HG03039 (cell line): ENCODE measurements around the gene EFCAB9.
"Not testable (repeated sequence)": the region's sequence is repeated elsewhere in the genome, so short reads cannot be mapped to it uniquely, and the experiment has no call there.

Experiments
- ATAC-seq: cut with Tn5 transposase; IDR thresholded peaks from one replicate; pipeline ENCODE4 v1.9.1; 2021; ENCODE audit warnings: mild to moderate bottlenecking, moderate library complexity; ENCODE audit not compliant: unreplicated experiment

EFCAB9 gene

DNA sequence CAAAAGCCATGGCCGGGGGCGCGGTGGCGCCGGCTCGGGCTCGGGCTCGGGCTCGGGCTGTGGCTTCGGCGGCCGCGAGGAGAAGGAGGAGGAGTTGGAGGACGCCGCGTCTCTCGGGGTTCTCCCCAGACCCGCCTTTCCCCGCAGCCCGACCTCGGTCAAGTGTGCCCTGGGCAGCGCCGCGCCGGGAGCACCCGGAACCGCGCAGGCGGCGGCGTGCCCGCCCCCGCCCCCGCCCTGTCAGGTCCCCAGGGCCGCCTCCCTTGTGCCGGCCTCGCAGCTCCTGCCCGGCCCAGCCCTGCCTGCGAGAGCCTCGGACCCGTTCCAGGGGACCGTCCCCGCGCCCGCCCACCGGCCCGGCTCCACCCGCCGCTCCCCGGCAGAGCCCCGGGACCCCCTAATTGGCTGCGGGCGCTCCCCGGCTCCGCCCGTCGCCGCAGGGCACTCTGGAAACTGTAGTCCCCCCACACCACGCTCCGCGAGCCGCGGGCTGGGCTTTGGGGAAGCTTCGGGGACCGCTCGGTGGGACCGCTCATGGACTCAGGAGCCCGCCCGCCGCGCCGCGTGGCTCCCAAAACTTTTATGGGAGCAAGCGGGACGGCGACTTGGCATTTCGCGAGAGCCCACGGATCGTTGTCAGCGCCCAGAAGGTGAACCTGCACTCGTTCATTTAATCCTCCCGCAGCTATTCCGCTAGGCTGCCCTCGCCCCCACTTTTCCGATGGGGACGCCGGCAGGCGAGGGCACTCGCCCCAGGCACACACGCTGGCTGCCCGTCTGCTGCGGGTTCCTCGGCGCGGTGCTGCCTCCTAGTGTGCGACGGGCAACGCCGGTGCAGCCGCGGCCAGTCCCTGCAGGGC, 5.7 kb upstream of the EFCAB9 start, which contains the start of gene STK10:
Gene STK10, minus strand, starts transcription at position 192 of the 860 bp plus-strand sequence. Its CDS starts 182 bp downstream, at position 10.
- peak; percentile 58 for ATAC-seq

- ATAC-seq = no peak
Measured at GRCh38 chr5:172188893-172189692, 4.9 kb upstream of the EFCAB9 start.

DNA sequence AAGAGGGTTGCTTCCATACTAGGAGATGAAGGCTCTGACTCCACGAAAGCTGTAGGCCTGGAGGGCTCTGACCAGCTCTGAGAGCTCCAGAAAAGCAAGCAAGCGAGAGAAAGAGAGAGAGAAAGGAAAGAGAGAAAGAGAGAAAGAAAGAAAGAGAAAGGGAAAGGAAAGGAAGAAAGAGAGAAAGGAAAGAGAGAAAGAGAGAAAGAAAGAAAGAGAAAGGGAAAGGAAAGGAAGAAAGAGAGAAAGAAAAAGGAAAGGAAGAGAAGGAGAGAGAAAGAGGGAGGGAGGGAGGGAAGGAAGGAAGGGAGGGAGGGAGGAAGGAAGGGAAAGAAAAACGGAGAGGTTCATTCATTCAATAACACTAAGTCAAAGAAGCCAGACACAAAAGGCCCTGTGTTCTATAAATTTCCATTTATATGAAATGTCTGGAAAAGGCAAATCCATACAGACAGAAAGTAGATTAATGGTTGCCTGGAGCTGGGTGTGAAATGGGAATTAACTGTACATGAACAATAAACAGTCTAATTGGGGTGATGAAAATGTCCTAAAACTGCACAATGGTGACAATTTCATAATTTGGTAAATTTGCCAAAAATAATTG, 4.2 kb upstream of the EFCAB9 start:
- no peak for ATAC-seq

- no peak for ATAC-seq
Measured at GRCh38 chr5:172194985-172195774, 1.2 kb downstream of the EFCAB9 start.

DNA sequence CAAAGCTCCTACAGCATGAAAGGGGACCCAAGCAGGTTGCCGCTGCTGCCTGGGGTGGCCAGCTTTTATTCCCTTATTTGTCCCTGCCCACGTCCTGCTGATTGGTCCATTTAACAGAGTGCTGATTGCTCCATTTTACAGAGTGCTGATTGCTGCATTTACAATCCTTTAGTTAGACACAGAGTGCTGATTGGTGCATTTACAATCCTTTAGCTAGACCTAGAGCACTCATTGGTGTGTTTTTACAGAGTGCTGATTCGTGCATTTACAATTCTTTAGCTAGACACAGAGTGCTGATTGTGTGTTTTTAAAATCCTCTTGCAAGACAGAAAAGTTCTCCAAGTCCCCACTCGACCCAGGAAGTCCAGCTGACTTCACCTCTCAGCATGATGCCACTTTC, 3.8 kb downstream of the EFCAB9 start:
- not testable (repeated sequence) for ATAC-seq

DNA sequence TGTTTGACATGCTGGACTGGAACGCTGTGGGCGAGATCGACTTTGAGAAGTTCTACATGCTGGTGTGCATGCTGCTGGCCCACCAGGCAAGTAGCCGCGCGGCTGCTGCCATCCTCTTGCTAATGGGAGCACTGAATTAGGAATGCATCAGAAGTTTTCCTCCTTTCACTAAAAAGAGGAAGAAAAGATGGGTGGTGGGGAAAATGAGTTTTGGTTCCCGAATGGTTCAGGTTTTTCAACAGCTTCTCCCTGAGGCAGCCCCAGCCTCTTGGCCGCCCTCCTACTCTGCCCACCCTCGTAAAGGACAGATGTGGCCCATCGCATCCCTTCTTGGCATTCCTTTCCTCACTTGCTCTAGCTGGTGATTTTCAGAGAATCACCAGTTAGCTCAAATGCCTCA, 5.5 kb downstream of the EFCAB9 start:
- ATAC-seq = no peak

GRCh38 chr5:172200476-172200875, 6.5 kb downstream of the EFCAB9 start:
- ATAC-seq = no peak

DNA sequence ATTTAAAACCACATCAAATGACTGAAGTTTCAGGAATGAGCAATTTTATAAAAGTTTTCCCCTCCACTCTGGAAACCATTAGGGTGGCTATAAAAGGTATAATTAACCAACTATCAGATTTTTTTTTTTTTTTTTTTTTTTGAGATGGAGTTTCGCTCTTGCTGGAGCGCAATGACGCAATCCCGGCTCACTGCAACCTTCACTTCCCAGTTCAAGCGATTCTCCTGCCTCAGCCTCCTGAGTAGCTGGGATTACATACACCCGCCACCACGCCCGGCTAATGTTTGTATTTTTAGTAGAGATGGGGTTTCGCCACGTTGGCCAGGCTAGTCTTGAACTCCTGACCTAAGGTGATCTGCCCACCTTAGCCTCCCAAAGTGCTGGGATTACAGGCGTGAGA, 12.0 kb downstream of the EFCAB9 start:
- ATAC-seq = not testable (repeated sequence)

DNA sequence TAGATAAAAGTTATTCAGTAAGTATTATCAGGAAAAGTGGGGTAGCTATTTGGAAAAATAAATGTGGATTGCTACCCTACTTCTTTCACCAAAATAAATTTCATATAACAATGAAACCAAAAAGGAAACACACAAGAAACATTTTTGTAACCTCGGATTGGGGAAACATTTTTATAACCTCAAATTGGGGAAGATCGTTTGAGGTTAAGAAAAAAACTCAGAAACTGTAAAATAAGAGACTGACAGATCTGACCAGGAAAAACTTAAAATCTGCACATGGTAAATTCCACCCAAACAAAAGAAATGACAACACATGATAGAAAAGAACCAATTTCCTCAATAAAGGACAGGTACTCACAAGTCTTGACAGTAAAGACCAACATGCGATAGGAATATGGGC, 13.5 kb downstream of the EFCAB9 start:
- ATAC-seq = no peak

GRCh38 chr5:172209714-172210113, 15.7 kb downstream of the EFCAB9 start:
- ATAC-seq = no peak

- no peak for ATAC-seq
Measured at GRCh38 chr5:172211676-172212075, 17.7 kb downstream of the EFCAB9 start.

DNA sequence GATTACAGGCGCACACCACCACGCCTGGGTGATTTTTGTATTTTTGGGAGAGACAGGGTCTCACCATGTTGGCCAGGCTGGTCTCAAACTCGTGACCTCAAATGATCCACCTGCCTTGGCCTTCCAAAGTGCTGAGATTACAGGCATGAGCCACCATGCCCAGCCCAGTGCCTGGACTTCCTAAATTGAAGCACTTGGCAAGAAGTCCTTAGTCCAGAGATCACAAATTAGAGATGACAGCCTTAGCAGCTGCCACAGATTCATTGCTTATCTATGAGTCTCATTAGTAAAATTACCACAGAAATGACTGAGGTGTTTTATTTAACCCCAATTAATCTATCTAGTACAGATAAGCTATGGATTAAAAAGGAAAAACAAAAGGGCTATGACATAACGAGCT, 19.2 kb downstream of the EFCAB9 start:
- no peak for ATAC-seq

- no peak for ATAC-seq
Measured at GRCh38 chr5:172216345-172216744, 22.4 kb downstream of the EFCAB9 start.

GRCh38 chr5:172219296-172219695, 25.3 kb downstream of the EFCAB9 start:
- no peak for ATAC-seq

- peak; percentile 66 for ATAC-seq
Measured at GRCh38 chr5:172223901-172224873, 30.2 kb downstream of the EFCAB9 start.

- ATAC-seq = no peak
Measured at GRCh38 chr5:172224996-172225395, 31.0 kb downstream of the EFCAB9 start.

DNA sequence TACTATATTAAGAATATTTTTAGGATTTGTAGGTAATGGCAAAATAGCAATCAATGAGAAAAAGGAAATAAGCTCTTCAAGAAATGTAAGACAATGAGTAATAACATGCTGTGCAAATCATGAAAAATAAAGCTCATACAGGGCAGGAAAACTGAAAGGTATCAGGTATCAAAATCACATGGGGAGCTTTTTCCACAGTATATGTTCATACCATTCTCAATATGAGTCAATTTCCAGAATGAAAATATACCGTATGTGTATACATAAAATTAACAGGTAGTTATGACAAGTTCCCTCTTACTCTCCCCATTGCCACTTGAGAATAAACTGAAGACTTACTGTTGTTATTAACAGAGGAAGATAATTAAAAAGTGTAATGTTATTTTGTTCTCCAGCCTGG, 35.9 kb downstream of the EFCAB9 start:
- no peak for ATAC-seq

DNA sequence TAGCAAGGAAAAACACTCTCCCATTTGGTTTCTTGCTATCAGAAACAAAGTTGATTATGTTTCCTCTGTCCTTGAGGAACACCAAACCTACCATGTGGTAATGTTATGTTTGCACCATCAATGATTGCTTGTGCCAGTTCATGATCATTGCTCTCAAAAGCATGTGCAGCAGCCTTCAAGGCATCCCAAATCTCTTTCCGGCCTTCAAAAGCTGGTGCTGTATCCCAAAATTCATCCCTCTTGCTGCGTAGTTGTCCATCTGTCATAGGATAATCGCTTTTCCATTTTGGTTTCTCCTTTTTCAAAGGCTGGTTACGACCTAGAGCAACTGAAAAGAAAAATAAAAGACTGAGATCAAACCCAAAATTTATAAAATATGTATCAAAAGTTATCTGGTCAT, 40.1 kb downstream of the EFCAB9 start:
- no peak for ATAC-seq

DNA sequence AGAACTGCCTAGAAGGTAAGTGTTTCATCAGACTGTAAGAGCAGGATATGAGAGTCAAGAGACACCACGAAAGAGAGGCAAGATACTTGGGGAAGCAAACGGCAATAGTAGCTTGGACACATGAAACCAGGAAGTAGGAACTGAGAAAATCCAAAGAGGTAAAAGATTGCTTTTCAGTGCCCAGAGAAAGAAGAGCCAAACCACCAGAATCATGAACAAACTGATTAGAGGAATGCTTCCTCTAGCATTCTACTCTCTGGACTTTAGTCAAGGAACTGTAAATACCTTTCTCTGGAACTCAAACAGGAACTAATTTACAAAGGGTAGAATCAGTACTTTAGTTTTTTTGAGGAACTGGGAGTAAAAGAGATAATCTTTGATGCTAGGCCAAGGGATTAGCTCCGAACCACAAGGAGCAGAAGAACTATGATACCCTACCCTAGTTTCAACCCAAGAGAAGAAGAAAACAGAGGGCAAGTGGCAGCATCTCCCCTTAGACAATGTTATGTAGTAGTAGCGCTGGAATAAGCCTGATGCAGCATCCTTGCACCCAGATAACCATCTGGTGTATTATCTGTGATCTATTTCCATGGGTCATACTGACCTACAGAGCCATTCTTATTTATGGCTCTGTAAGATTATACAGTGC, 41.3 kb downstream of the EFCAB9 start:
- no peak for ATAC-seq
